GM19324 (cell line): ENCODE measurements around the gene ADGRV1.
"Not testable (repeated sequence)": the region's sequence is repeated elsewhere in the genome, so short reads cannot be mapped to it uniquely, and the experiment has no call there.

Source experiments
- ATAC-seq: cut with Tn5 transposase; IDR thresholded peaks from one replicate; pipeline ENCODE4 v1.9.1; 2021; ENCODE audit warnings: mild to moderate bottlenecking, moderate library complexity; ENCODE audit not compliant: unreplicated experiment, low FRiP score

ADGRV1 gene

DNA sequence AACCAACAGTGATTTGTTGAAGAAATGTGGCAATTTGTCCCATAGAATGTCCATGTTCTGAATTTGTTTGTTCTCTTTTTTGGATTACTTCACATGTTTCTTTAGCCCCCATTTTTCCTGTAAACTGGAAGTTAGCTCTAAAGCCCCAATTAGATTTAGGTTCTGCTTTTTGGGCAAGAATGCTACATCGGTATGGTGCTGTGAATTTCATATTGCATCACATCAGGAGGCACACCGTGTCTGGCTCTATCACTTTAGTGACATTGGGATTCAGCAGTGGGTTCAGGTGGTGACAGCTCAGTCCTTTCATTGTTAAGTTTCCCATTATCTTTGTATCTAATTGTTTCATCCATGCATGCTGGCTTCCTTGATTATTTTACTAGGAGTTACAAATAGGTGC lies 27.9 kb downstream of the ADGRV1 start:
- ATAC-seq: no peak

DNA sequence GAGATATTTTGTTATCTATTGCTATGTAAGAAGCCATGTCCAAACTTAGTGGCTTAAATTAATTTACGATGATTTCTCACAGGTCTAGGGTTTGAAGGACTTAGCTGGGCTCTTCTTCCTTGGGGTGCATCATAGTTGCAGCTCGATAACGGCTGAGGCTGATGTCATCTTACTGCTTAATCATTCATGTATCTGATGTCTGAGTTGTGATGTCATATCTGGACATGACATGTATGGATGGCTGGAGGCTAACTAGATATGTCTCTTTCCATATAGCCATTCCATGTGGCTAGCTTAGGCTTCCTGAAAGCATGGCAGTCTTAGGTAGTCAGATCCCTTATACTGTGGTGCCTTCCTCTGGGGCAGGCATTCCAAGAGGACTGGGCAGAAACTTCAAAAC lies 31.6 kb downstream of the ADGRV1 start:
- ATAC-seq: no peak

DNA sequence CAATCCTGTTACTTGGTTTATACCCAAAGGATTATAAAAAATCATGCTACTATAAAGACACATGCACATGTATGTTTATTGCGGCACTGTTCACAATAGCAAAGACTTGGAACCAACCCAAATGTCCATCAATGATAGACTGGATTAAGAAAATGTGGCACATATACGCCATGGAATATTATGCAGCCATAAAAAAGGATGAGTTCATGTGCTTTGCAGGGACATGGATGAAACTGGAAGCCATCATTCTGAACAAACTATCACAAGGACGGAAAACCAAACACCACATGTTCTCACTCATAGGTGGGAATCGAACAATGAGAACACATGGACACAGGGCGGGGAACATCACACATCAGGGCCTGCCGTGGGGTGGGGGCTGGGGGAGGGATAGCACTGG lies 34.5 kb downstream of the ADGRV1 start:
- ATAC-seq: not testable (repeated sequence)

DNA sequence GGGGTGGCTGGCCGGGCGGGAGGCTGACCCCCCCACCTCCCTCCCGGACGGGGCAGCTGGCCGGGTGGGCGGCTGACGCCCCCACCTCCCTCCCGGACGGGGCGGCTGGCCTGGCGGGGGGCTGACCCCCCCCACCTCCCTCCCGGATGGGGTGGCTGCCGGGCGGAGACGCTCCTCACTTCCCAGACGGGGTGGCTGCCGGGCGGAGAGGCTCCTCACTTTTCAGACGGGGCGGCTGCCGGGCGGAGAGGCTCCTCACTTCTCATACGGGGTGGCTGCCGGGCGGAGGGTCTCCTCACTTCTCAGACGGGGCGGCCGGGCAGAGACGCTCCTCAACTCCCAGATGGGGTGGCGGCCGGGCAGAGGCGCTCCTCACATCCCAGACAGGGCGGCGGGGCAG lies 37.2 kb downstream of the ADGRV1 start:
- ATAC-seq: not testable (repeated sequence)

DNA sequence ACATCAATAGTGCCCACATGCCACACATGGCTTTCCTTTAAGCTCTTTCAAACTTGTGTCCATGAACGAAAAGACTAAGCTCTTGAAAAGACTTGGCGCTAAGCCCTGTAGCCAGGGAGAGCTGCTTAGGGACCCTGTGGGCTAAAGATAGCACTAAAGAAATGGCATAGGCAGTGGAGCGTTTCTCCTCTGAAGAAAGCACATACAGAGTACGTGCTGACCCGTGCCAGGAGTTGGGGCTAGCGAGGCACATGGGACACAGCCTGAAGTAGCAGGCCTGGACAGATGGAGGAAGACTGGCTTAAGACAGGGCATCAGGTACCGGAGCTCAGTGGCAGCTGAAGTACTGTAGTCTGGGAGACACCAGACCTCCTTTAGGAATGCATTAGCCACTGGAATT lies 39.7 kb downstream of the ADGRV1 start:
- no peak for ATAC-seq

DNA sequence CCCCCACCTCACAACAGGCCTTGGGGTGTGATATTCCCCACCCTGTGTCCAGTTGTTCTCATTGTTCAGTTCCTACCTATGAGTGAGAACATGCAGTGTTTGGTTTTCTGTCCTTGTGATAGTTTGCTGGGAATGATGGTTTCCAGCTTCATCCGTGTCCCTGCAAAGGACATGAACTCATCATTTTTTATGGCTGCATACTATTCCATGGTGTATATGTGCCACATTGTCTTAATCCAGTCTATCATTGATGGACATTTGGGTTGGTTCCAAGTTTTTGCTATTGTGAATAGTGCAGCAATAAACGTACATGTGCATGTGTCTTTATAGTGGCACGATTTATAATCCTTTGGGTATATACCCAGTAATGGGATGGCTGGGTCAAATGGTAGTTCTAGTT lies 41.7 kb downstream of the ADGRV1 start:
- not testable (repeated sequence) for ATAC-seq

DNA sequence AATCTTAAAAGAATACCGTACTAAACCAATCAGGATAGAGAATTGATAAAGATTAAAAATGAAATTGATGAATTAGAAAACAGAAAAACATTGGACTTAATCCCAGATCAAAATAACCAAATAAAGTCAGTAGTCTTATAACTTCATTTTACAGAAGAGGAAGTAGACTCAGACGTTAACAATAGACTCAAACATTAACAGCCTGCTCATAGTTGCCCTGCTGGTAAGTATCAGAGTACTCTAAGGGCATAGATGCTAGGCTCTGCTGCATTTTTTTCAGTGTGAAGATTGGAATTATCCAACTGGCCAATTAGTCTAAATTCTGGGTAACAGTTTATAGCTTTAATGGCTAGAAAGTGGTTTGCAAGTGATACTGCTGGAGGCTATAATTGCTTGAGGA lies 42.9 kb downstream of the ADGRV1 start:
- no peak for ATAC-seq

DNA sequence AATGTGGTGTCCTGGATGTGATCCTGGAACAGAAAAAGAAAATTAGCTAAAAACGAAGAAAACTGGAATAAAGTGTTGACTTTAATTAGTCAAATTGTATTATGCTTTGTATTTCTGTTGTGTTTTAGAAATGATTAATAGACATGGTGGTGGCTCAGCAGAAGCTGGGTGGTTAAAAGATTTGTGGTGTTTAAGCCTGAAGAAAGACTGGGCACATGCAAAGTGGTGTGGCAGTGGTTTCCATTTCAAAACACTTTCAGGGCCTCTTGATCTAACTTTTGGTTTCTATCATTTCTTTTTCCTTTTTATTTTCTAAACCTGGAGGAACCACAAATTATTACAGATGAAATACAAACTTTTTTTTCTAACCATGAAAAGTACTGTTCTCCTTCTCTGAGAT lies 44.1 kb downstream of the ADGRV1 start:
- ATAC-seq: peak; percentile 67

DNA sequence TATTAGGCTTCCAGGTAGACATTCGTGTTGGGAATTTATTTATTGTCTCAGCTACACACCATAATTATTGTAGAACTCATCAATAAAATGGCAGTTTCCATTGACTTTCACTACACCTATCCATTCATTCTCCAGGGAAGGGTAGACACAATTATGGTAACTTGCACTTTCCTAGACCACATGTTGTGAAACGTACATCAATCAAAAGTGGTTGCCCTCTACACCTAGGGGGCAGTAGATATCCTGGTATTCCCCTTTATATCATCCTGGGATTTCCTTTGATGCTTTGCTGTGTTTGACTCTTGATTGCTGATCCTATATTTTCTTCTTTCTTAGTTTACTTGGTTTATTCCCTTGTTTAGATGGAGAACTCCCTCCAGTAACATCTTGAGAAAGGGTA lies 47.9 kb downstream of the ADGRV1 start:
- no peak for ATAC-seq

DNA sequence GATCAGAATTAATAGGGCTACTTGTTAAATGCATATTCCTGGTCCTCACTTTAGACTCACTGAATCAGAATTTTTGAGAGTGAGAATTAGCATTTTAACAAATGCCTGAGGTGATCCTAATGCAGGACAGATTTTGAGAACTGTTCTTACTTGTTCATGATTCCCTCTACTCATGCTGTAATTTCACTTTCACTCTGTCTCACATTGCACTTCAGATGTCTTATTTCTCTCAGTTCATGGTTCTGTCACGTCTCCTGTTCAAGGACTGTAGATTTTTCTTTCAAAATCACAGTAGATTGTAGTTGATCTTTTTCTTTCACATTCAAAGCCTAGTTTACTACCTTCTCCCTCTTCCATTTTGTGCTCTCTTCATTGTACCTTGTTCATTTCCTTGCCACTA lies 54.3 kb downstream of the ADGRV1 start:
- ATAC-seq: peak; percentile 92

DNA sequence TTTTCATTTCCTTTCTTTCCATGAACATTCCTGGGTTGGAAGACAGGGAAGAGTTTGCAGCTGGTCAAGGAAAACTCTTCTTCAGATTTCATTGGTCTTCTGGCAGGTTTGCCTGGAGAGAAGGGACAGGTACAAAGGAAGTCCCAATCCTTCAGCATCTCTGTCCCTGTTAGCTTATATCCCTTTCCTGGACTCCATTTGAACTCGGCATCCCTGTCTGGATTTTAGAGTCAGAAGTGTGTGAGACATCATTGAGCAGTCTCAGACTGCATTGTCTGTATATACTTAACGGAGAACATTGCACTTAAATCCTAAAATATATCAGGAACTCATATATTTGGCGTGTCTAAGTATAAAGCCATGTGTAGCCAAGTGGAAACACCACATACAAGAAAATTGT lies 54.9 kb downstream of the ADGRV1 start:
- no peak for ATAC-seq

DNA sequence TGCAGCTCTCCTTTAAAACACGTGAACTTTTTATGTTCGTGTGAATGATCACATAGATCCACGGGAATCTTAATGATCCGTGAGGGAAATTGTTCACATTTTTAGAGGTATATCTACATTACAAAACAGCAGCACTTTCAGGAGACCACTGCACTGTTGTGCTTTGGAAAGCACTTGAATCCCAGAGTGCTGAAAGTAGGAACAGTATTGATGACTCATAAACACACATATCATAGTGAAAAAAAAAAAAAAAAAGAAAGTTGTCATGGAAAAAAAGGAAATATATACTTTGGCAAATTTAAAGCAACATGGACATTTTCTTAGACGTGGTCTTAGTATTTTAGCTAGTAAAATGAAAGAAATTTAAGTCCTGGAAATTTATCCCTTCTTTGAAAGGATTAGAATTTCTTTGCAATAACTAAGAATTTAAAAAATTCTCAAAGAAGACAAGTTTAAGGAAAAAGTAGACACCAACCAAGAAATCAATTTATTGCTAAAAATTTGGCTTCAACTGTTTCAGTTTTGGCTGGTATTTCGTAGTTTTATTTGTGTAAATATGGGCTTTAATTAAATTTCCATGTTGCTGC lies 55.4 kb downstream of the ADGRV1 start:
- no peak for ATAC-seq

DNA sequence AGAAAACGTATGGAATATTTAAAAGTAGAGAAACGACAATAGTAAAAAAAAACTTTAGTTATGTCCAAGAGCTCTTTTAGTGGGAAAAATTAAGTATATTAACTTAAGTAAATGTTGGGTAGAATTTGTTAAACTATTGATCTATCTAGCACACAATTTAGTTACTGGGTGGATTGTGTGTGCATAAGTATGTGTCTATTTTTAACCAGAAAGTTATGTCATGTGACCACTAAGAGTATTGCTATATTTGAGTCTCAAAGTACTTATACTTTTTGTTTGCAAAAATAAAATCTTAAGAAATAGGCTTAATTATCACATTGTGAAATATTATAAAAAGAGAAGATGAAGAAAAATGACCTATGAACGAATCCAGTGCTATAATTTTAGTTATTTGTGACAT lies 56.8 kb downstream of the ADGRV1 start:
- no peak for ATAC-seq

DNA sequence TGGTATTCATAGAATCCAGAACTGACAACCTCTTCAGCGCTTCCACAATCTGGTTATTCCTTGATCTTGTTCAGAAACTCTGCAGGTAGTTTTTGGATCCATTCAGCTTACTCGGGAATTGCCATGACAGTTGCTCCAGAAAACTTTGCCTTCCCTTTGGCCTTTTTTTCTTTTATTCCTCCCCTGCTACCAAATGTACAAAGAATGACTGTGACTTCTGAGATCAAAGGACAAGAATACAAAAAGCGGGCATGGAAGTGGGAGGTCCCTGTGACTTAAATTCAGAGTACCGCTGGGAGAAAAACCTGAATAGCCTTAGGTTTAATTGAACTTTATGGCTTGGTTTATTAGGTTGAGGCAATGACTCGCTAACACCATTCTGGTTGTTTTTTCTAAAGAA lies 59.5 kb downstream of the ADGRV1 start:
- ATAC-seq: no peak

DNA sequence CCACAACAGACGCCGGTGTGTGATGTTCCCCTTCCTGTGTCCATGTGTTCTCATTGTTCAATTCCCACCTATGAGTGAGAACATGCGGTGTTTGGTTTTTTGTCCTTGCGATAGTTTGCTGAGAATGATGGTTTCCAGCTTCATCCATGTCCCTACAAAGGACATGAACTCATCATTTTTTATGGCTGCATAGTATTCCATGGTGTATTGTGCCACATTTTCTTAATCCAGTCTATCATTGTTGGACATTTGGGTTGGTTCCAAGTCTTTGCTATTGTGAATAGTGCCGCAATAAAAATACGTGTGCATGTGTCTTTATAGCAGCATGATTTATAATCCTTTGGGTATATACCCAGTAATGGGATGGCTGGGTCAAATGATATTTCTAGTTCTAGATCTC lies 61.2 kb downstream of the ADGRV1 start:
- not testable (repeated sequence) for ATAC-seq

DNA sequence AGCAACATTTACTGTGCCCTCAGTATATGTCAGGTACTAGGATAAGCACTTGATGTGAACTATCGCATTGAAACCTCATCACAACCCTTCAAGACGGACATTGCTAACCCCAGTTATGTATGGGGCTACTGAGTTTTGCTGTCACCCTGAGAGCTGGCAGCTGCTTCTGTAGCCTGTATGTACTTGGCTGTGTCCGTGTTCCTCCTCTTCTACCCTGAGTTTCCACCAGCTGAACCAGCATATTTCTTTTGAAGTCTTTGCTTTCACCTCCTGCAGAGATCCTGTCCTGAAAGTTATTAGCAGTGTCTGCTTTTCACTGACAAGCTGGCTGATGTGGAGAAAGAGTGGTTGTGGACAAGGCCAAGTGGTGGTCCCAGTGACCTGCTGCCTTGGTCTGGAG lies 63.3 kb downstream of the ADGRV1 start:
- no peak for ATAC-seq

DNA sequence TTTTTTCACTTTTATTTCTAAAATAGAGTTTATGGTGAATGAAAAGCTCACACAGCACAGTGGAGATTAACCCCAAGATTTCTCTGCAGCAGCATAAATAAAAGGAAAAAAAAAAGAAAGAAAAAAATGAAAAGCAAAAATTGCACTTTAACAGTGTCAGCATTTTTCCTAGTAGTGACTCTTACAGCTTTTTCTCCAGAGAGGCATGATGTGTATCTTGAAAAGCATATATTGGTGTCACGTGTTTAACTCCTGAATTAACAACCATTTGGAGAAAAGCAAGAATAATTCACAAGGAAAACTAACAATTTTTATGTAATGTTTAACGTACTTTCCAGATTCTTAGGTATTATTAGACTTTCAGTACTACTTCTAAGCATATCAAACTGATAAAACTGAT lies 67.9 kb downstream of the ADGRV1 start:
- ATAC-seq: no peak

DNA sequence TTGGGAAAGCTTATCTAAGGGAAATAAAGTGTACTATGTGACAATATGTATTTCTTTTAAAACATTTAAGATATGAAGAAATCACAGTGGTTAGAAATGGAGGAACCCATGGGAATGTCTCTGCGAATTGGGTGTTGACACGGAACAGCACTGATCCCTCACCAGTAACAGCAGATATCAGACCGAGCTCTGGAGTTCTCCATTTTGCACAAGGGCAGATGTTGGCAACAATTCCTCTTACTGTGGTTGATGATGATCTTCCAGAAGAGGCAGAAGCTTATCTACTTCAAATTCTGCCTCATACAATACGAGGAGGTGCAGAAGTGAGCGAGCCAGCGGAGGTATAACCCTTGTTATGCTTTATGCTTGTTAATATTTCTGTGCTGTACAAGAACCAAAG lies 69.9 kb downstream of the ADGRV1 start:
- no peak for ATAC-seq

DNA sequence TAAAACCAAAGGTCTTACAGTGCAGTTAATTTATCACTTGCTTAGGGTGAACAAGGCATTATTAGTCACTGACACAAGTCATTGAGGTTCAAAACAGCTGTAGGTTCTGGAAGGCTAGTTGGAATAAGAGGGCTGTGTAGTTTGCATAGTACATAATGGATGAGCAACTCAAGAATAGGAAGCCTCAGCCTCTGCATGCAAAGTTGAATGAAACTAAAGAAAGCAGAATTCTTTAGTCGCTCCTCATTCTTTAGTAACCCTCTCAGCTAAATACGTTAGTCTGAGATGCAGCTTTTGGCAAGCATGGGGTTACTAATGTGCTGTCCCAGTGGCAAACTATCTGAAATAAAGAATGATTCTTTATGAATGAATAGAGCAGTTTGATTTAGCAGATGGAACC lies 74.2 kb downstream of the ADGRV1 start:
- ATAC-seq: no peak

DNA sequence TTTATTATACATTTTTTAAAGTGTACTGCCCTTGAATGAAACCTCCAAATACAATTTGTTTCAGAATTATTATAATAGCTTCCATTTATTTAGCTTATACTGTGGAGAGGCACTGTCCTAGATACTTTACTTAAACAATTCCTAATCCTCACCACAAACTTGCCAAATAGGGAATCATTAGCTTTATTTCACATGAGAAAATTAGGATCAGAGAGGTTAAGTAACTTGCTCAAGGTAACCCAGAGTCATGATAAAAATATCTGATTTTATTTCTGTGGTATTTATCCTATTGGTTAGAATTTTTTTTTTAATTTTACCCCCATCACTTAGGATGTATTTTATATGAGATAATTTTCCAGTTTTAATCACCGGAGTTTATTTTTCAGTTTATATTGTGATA lies 78.4 kb downstream of the ADGRV1 start:
- no peak for ATAC-seq

DNA sequence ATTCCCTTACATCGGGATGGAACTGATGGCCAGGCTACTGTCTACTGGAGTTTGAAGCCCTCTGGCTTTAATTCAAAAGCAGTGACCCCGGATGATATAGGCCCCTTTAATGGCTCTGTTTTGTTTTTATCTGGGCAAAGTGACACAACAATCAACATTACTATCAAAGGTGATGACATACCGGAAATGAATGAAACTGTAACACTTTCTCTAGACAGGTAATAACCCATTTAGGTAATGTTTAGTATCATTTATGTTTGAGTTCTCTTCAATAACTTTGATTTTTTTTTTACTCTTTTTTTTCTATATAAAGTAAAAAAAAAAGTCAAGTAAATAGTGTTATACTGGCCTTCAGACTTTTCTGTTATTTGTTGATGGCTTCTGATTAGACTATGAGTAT lies 79.1 kb downstream of the ADGRV1 start:
- no peak for ATAC-seq

DNA sequence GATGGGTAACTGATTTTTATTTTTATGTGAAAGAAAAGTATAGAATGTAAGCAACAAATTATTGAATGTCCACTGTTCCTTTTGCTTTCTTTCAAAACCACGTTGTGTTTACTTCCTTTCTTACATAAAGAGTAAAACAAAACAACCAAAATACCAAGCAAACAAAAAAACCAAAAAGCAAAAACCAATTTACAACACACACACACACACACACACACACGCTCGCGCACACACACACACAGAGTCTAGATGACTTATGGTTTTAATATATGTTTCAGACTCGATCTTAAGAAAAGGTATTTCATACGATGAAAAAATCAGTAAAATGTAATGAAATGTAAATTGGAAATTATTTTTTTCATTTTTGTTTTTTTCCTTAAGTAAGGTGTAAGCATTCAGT lies 80.3 kb downstream of the ADGRV1 start:
- no peak for ATAC-seq

DNA sequence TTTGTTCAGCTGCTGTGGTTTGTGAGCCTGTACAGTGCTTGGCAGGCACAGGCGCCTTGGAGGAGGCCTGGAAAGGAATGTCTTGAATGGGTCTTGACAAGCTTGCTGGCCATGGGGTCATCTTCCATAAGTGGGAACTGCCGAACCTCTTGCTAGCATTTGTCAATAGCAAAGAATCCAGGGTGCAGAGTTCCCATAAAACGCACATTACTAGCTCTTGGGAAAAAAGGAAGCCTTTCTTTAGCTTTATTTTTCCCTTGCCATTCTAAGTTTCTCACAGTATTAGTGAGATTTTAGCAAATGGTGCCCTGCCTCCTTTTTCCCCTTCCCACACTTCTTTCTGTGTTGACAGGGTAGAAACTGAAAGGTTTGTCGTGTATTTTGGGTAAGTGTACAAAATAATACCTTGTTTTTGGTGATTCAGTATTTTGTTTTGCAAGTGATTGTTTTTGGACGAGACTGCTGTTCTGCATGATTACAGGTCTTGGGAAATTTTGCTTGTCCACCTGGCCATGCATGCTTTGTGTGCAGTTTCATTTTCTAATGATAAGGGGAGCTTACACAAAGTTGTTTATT lies 82.0 kb downstream of the ADGRV1 start:
- ATAC-seq: no peak
